GM12873 (cell line): Measurements from ENCODE around the gene KANK4.

Source experiments
- CTCF ChIP-seq: IDR thresholded peaks from 2 replicates; pipeline ENCODE4 v1.5.1; 2012; ENCODE audit warnings: low read depth, mild to moderate bottlenecking, moderate library complexity, low read length, control low read depth; ENCODE audit not compliant: insufficient read depth; ENCODE audit errors: missing control alignments

KANK4 gene

GRCh38 chr1:62269851-62270495, 49.3 kb downstream of the KANK4 start:
- TF ChIP-seq CTCF = no peak

GRCh38 chr1:62269439-62269838, 49.8 kb downstream of the KANK4 start:
- no peak for TF ChIP-seq CTCF

DNA sequence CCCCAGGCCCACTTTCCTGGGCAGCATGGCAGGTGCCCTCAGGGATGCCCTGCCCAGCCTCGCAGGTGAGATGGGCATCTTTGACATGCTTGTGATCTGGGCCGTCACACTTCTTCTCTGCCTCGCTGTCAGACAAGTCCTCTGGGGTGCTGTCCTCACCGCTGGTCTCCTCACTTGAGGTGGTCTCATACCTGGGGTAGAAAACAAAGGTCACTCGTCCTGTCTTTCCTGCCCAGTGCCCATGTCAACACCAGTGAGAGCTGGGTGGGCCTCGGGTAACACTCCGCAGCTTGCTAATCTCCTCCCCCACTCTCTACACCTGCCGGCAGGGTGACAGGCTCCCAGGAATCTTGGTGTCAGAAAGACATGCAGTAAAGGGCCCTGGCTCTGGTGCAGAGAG, 50.9 kb downstream of the KANK4 start:
- TF ChIP-seq CTCF = no peak

DNA sequence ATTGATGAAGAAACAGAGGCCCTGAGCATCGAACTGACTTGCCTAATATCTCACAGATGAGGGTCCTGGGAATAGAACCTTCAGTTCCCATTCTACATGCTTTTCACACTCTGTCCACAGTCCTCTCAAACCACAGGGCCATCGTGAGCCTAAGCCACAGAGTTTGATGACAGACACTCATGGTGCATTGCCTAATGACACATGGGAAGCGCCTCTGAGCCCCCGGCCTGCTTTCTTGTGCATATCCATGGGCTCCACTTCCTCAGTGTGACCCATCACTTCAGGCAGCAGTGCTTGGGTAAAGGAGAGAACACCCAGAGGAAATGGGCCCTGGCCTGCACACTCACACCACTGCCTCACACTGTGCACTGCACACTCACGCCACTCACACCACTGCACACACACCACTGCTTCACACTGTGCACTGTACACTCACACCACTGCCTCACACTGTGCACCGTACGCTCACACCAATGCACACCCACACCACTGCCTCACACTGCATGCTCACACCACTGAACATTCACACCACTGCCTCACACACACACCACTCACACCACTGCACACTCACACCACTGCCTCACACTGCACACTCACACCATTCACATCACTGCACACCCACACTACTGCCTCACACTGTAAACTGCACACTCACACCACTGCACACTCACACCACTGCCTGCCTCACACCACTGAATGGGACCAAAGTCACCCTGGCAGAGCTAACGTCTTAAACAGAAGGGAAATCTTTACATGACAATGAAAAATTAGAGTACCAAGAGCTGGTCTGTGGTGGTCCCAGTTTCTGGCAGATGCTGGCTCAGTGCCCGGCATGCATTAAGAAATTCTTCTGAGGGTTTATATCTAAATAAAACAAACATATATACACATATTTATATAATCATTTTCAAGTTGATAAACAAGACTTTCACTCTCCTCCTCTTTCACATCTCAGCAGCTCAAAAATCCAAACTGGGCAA, 53.0 kb downstream of the KANK4 start:
- no peak for TF ChIP-seq CTCF

DNA sequence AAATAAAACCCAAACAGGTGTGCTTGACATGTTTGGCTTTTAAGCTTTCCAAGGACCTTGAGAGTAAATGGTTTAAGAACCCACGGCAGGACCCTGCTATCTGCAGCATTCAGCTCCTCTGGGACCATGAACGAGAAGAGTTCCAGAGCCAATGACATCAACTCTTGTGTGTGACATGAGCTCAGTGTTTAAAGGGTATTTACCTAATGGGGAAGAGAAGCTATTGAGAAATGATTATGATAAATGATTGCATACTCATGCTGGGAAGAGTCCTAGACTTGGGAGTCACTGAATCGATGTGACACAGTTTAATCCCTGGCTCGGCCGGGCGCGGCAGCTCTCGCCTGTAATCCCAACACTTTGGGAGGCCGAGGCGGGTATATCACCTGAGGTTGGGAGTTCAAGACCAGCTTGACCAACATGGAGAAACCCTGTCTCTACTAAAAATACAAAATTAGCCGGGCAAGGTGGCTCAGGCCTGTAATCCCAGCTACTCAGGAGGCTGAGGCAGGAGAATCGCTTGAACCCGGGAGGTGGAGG, 55.4 kb downstream of the KANK4 start:
- no peak for TF ChIP-seq CTCF

- no peak for TF ChIP-seq CTCF
Observed at GRCh38 chr1:62263006-62263813, 56.0 kb downstream of the KANK4 start.
